ENCODE data around the gene MAL.

DNA sequence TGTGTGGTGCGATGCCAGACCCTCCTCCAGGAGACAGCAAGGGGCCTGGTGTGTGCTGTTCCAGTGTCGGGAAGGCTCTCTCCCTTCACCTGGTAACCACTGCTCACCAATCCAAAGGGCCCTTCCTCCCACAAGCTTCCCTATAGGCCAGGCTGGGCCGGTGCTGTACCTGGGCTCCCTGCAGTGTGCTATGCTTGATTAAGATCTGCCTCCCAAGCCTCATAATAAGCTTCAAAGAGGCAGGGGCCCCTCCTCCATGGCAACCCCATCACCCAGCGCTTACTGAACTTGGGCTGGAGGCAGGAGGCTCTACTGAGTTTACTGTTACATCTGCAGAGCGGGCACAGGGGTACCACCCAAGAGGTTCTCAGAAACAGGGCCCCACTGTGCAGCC lies 4.5 kb upstream of the MAL start:
- TF ChIP-seq EP300 (IDR thresholded peaks at IDR 0.05) (no peak), POLR2A (IDR thresholded peaks at IDR 0.05) (no peak), POLR2AphosphoS5 (IDR thresholded peaks at IDR 0.05) (no peak)
- TF ChIP-seq, protein P1, sequence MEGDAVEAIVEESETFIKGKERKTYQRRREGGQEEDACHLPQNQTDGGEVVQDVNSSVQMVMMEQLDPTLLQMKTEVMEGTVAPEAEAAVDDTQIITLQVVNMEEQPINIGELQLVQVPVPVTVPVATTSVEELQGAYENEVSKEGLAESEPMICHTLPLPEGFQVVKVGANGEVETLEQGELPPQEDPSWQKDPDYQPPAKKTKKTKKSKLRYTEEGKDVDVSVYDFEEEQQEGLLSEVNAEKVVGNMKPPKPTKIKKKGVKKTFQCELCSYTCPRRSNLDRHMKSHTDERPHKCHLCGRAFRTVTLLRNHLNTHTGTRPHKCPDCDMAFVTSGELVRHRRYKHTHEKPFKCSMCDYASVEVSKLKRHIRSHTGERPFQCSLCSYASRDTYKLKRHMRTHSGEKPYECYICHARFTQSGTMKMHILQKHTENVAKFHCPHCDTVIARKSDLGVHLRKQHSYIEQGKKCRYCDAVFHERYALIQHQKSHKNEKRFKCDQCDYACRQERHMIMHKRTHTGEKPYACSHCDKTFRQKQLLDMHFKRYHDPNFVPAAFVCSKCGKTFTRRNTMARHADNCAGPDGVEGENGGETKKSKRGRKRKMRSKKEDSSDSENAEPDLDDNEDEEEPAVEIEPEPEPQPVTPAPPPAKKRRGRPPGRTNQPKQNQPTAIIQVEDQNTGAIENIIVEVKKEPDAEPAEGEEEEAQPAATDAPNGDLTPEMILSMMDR (IDR thresholded peaks at IDR 0.05): no peak

Data from upper lobe of left lung (tissue), 4 donors.